GM21723 (cell line): ENCODE results near the gene FAM181B.
"Not testable (repeated sequence)": the region's sequence is repeated elsewhere in the genome, so short reads cannot be mapped to it uniquely, and the experiment has no call there.

Source experiments
- ATAC-seq: cut with Tn5 transposase; IDR thresholded peaks from one replicate; pipeline ENCODE4 v1.9.1; 2021; ENCODE audit warnings: mild to moderate bottlenecking, moderate library complexity; ENCODE audit not compliant: unreplicated experiment

The FAM181B gene

DNA sequence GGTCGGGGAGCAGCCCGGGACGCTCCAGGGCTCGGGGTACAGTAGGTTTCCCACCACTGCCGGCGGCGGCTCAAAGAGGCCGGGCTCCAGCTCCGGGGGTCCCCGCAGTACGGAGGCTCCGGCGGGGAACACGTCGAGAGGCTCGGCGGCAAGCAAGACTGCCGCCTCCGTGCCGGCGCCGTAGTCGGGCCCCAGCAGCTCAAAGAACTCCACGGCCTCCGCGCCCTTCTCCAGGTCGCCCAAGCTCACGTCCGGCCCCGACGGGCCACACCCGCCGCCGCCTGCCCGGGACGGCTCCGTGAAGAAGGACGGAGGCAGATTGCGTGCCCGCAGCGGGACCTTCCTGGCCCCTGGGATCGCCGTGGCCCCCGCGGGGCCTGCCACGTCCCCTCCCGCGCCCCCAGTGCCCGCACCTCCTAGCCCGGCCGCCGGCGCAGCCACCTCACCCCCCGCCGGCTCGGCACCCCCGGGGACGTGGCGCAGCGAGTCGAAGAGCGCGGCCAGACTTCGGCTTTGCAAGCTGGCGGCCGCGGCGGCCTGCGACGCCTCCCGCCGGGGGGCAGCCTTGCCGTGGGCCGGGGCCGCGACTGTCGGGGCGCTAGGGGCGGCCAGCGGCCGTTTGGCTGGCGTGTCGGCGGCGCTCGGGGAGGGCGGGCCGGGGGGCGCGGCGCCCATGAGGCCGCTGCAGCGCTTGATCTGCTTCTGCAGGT, 775 bp downstream of the FAM181B start:
- no peak for ATAC-seq

DNA sequence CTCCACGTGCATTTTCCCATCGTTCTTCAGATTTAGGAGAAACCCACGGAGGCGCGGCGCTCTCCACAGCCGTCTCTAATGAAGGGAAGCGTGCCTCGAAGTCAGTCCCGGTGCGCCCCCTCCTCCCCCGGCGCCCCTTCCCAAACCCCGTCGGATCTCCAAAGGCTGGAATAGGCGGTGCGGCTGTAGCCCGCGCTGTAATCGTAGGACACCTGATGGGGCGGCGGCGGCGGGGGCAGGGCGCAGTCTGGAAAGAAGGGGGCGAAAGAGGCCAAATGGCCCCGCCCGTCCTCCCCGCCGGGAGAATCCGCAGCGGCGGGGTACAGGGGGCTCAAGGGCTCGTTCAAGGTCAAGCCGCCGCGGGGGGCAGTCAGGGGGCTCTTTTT, 1.3 kb downstream of the FAM181B start:
- no peak for ATAC-seq

DNA sequence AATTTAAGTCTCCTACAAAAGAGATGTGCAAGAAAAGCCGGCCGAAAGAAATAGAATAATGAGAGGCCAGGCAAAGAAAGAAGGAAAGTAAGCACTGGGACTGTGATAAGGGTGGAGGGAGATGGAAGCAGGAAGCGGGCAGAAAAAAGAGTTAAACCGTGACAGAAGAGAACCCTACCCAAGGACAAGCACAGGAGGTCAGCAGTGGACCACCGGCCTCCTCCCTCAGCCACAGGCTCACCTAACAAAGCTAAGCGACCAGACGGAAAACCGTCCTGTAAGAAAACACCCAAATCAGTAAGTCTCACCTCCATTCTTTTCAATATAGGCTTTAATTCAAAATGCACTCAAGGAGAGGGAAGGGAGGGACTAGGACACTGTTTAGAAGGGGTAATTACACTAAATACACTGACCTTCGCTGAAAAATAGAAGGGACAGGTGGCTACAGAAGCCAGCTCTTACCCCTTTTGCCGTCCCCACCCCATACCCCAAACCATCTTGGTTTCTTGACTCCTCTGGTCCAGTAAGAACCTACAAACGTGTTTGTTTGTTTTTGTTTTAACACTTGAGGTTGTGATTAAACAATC, 1.9 kb downstream of the FAM181B start:
- no peak for ATAC-seq

DNA sequence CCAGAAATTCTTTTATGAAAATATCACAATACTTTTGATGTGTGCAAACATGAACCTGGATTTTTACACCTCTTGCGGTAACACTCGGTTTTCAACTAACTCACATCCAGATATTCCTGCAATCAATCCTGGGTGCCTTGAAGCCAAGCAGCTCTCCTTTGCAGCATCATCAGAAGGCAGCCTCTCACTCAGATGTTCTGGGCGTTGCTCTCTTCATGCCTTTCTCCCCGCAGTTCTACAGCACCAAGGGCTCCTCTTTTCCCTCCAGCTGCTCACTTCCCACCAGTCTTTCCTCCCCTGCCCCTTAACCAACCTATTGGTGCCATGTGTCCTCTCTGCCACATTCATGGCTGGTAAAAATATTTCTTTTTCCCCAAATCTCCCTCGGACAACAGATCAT, 2.9 kb downstream of the FAM181B start:
- ATAC-seq: no peak

DNA sequence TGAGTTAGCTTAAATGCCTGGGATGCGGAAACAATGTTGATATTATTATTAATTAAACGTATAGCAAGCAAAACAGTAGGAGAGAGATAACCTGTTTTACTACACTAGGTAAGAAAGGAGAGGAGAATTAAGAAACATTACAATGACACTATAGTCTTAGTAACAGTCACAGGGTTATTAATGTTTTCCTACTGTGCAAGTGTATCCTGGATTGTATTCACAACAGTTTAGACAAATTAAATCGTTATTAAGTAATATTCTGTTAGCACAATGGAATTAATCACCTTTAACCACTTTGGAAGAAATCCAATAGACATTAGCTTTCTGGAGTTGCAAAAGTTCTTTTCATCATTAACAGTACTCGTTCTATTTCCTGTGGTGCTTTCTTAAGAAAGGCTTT, 3.4 kb downstream of the FAM181B start:
- ATAC-seq: no peak

DNA sequence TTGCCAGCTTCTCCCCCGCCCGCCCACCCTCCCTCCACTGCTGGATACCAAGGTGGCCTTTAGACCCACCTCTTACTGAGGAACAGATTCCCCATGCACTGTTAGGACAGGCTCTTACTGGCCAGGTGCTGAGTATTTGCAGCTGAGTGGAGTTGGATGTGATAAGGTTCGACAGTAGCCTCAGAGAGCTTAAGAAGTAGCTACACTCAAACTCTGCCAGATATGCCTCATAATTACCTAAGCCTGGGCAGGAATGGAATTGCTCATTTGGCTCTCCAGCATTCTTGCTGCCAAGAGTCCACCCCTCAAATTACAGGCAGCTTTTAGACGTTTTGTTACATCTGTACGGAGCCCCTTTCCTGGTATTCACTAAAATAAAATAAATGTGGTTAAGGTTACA, 9.6 kb downstream of the FAM181B start:
- ATAC-seq: no peak

DNA sequence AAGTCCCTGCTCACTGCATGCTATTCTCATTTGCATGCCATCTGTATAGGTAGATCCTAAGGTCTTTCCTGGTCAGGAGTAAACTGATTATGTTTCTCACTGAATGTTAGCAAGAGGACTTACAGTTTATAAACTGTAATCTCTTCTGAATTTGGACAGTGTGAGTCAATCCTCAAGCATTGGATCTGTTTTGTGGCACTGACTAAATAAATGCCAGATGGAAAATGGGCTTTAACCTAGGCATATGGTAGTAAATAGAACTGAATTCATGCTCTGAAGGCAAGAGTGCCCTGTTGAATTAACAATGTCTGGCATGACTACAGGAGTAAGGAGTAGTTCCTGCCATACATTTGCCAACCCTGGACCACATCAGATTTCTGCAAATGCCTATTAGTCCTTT, 11.4 kb downstream of the FAM181B start:
- no peak for ATAC-seq

DNA sequence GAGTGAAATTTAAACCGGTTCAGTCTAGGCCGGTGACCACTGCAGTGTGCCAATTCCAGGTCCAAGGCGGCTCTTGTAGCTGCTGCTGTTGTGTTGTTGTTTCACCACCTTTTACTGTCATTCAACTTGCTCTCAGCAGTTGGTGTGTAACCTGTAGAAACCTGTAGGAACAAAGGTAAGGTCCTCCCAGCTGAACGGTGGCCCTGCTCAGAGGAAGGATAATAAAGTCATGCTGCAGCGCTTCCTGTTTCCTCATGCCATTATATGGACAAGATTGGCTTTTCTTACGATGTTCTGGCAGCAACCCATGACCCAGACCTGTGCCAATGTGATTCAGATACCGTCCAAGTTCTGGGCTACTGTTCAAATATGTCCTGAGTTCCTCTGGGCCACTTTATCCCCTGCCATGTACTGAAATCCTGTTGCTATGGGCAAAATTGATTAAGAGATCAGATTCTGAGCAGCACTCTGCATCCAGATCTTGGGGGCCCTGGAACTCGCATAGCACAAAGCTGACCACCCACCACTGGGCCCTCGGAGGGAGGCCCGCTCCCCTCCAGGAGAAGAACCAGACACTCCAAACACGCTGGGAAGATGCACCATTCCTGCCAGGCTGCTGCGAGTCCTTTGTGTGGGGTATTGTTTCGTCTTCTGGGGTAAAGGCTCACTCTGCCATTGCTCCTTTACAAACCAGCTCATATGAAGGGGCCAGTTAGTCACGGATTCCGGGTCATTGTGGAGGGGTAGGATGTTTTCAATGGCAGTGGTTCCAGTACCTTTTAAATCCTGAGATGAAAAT, 13.2 kb downstream of the FAM181B start:
- ATAC-seq: no peak

DNA sequence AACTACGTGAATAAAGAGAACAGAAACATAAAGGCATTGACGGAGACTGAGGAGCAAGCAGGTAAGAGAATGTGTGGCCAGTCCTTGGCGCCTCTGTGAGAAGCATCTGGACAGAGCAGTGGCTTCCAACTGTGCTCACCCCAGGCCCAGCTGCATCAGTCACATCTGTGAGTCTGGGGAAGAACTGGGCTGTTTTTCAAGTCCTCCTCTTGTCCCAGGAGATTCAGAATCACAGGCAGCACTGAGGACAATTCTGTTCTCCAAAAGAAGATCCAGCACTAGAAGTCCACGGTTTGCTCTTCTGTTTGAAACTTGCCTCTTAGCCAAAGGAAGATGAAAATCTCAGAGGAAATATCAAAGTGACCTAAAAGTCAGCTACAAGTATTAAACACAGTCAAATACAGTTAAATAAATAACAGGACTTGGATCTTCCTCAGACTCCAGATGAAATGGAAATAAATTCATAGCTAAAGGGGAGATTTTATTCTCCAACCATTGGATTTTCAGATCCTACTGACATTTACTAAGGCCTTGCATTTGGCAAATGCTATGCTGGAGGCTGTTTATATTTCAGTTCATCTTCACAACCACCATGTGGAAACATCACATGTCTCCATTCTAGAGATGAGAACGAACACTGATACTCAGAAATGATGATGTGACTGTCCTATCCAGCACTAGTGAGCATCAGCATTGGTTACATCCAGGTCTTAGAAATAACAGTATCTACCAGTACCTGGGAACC, 14.1 kb downstream of the FAM181B start:
- ATAC-seq: no peak

DNA sequence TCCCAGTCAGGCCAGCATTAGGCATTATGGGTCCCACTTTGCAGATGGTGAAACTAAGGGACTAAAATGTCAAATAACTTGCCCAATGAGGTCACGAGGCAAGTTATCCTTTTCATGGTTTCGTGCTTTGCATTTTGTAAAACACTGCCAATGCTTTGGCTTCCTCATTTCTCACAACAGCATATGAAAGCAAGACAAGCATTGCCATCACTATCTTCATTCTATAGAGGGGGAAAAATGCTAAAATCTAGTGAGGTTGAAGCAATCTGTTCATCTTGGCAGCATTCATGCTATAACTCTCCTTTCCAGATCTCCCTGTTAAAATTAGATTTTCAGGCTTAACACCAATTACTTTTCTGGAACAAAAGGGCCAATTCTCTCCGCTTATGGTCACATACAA, 14.8 kb downstream of the FAM181B start:
- ATAC-seq: no peak

DNA sequence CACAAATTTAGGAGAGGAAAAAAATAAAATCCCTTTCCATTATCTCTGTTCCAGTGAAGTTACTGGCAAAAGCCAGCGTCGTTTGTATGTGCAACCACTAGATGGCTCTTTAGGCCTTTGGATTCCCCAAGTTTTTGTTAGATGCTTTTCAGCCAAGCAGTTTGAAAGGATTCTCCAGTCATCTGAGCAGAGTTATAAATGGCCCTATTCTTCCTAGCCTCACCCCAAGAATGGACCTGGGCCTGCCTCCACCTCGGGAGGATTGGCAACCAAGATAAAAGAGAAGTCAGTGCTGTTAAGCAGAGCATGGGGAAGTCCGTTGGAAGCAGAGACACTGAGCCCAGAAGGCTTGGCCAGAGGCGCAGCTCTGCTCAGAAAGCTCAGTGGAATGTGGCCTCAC, 15.4 kb downstream of the FAM181B start:
- peak; percentile 73 for ATAC-seq

DNA sequence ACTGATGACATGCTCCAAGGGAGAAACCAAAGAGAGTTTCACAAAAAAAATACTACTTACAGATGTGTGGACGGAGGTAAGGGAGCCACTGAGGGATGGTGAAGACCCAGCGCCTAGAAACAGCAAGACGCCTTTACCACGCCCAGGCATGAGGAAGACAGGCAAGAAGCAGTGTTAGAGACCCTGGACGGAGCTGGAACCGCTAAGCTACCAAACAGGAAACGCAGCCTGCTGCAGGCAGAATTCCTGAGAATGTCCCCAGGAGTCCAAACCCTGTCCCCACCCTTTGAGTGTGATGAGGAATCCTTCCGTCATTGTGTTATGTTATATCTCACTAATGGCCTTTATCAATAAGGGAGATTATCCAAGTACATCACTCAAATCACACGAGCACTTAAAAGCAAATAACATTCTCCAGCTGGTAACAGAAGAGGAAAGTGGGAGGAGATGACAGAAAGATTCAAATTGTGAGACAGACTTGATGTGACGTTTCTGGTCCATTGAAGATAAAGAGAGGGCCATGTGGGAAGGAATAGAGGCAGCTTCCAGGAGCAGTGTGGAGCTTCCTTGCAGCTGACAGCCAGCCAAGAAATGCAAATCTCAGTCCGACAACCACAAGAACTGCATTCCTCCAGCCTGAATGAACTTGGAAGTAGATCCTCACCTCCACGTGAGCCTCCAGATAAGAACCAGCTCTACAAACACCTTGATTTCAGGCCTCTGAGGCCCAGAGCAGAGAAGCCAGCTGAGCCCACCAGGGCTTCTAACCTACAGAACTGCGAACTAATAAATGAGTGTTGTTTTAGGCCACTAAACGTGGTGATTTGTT, 19.1 kb downstream of the FAM181B start:
- no peak for ATAC-seq

DNA sequence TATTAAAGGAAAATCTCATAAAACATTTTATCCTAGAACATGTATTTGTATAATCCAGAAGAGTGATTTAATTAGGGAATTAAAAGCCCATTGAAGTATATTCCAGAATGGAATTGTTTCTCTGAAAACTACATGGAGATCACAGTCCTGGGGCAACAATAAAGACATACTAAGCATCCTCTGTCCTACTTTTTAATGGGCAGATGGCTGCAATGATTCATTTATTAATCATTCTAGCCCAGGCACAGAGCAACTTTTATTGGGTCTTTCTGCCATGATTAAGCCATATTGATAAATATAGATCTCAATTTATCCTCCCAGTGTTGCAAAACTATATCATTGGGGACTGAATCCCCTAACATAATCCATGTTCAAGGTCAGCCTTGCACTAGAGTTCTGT, 22.0 kb downstream of the FAM181B start:
- ATAC-seq: no peak

DNA sequence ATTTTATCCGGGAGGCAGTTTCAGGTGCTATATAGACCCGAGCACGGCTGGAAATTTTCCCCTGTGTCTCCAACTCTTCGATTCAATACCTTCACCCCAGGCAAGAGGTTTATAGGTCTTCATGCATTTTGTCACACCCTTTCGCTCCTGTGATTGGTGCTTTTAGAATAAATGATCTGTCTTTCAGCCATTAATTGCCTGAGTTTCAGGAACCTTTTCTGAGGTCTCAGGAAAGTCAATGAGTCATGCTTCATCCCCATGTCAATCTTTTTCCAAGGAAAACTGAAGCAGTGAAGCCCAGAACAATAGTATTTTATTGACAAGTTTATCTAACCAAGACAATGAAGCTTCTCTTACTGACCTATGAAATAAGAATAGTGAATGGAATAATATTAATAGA, 29.9 kb downstream of the FAM181B start:
- ATAC-seq: no peak

DNA sequence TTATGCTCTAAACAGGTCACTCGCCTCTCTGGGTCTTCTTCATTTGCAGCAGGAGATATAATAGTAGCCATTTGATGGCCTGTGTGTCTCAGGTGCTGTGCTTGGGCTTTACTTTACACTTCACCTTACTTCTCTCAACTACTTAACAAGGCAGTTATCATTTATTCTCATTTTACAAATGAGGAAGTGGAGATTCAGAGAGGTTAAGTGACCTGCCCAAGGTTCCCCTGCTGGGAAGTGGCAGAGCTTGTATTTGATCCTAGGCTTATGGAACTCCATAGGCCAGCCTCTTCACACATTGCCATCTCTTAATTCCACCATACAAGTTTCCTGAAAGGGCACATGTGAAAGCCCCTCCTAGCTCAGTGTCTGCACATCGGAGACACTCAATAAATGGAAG, 30.4 kb downstream of the FAM181B start:
- no peak for ATAC-seq

DNA sequence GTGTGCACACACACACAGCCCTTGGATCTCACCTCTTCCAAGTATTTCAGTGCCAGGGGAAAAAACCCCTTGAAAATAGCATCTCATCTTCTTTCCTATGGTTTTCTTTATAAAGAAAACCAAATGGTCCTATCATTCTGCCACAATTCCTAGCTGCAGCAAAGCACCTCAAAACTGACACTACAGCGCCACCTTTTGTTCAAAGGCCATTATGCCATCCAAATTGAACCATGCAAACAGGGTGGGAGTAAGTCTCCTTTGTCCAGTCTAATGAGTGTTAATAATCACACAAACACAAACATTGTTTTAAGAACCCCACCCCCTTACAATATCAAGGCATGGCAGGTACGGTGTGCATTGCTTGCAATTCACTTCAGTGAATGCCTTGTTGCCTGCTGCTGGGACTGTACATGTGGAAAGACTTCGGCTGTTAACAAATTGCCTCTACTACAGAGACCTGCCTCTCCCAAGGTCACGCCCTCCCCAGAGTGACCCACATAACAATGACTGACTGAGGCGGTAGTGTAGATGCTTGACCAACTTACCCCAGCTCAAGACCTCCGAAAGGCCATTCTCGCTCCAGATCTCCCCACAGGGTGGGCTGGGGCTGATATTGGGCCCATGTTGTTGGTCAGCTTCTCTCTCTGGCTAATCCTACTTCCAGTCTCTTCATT, 31.7 kb downstream of the FAM181B start:
- no peak for ATAC-seq

DNA sequence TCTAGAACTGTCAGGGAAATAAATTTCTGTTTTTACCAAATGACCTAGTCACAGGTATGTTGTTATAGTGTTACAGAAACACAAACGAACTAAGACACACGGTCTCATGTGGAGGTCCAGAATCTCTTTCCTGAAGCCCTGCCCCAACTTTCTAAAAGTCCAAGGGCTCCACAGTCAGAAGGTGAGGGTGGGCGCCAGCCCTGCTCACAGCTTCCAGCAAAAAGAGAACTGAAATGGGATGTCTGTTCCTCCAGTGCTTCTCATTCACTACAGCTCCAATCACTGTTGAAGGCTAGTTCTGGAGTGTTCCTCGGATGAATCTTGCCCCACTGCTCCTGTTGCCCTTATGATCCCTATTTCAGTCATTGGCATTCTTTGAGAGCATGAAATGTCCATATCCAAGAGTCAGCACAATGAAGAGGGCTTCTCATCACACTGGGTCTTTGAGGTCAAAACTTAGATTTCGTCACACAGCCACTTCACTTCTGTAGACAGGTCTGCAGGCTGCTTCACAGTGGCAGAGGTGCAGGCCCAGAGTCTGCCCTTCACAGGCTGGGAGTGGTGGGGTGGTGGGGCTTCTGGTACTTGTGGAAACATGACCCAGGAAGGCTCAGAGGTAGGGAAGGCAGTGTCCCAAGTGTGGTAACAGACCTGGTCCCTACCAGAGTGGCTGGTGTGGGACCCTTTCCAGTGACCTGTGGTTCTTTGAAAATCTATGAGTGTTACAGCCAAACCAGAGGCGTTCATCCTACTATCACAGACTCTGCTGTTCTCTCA, 34.9 kb downstream of the FAM181B start:
- ATAC-seq: no peak

DNA sequence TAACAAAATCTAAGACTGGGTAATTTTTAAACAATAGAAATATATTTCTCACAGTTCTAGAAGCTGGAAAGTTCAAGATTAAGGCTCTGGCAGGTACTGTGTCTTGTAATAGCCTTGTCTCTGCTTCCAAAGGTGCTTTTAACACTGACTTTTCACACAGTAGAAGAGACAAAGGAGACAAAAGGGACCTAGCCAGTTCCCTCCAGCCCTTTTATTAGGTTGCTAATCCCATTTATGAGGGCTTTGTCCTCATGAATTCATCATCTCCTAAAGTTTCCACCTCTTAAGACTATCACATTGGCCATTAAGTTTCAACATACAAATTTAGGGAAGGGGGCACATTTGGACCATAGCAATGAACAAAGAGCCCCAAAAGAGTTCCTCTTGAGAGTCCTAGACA, 40.7 kb downstream of the FAM181B start:
- ATAC-seq: no peak

DNA sequence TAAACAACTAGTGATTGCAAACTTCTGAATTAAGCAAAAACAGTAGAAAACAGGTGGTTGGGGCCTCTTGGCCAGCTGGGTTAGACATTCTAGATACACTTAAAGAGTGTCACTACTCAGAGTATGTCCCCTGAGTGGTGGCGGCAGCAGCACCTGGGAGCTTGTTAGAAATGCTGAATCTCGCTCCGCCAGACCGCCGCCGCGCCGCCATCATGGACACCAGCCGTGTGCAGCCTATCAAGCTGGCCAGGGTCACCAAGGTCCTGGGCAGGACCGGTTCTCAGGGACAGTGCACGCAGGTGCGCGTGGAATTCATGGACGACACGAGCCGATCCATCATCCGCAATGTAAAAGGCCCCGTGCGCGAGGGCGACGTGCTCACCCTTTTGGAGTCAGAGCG, 44.3 kb downstream of the FAM181B start:
- not testable (repeated sequence) for ATAC-seq
